HUES6 (cell line): ENCODE results near the gene MFSD6.

Source experiments
- H3K27ac ChIP-seq: 2 replicates; pipeline ENCODE4 v1.7.0; 2013; ENCODE audit warnings: low read depth, mild to moderate bottlenecking, low read length, inconsistent platforms
- H3K27me3 ChIP-seq: 2 replicates; pipeline ENCODE4 v1.6.1; 2013; ENCODE audit warnings: low read length; ENCODE audit not compliant: control insufficient read depth, insufficient read depth
- H3K36me3 ChIP-seq: 2 replicates; pipeline ENCODE4 v1.6.1; 2013; ENCODE audit warnings: low read length; ENCODE audit not compliant: control insufficient read depth, insufficient read depth
- H3K4me1 ChIP-seq: 2 replicates; pipeline ENCODE4 v1.6.1; 2013; ENCODE audit warnings: low read length; ENCODE audit not compliant: control insufficient read depth, insufficient read depth
- H3K4me3 ChIP-seq: 2 replicates; pipeline ENCODE4 v1.5.1; 2013; ENCODE audit warnings: low read depth, low read length
- H3K9ac ChIP-seq: one replicate; pipeline ENCODE4 v1.6.1; 2013; ENCODE audit warnings: mild to moderate bottlenecking, low read length
- H3K9me3 ChIP-seq: 2 replicates; pipeline ENCODE4 v1.6.1; 2013; ENCODE audit warnings: low read depth, low read length; ENCODE audit not compliant: control insufficient read depth, insufficient read depth

Gene MFSD6

DNA sequence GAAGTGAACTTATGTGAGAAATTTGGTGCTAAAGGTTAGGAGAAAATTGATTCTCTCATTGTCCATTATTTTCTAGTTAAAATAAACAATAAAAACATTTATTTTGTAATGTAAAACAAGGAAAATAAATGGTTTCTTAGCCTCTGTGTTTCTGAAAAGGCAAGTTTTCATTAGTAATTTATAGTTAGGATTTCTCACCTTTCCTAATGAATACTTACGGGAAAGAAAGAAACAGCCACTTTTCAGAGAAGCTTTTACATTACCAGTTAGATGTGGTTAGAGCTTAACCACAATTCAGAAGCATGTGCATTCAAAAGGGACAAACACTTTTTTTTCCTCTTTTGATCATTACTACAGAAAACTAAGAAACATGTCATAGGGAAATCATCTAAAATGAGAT lies 107.5 kb downstream of the MFSD6 start:
- no peak overlapping the region for H3K4me3 ChIP-seq
- H3K9me3 ChIP-seq = no peaks in the 10 kb centered on the region
- H3K4me1 ChIP-seq = no peaks in the 10 kb centered on the region
- no peak overlapping the region for H3K9ac ChIP-seq
- H3K27me3 ChIP-seq = no peaks in the 10 kb centered on the region
- no peak overlapping the region for H3K27ac ChIP-seq
- 0 out of 2 replicates have a peak, but pooled peaks cover 6% of the 10 kb centered on the region for H3K36me3 ChIP-seq

DNA sequence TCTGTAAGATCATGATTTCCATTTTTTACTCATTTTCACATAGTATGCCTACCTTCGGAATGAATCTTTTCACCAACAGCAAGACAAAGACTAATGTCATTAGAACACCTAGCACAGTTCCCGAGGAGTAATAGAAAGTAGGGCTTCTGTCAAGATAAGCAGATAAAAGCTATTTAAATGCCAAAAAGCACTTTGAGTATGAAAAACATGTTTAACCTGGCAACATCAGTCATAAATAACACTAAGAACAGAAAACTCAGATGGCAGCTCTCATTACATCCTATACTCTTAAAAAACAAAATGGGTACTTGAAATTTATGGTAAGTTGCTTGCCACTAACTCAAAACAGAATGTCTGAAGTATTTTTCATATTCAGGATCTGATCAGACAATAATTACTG lies 109.3 kb downstream of the MFSD6 start:
- H3K27ac ChIP-seq = no peak overlapping the region
- H3K36me3 ChIP-seq = 0 out of 2 replicates have a peak, but pooled peaks cover 6% of the 10 kb centered on the region
- H3K4me3 ChIP-seq = no peak overlapping the region
- H3K9me3 ChIP-seq = no peaks in the 10 kb centered on the region
- no peak overlapping the region for H3K9ac ChIP-seq
- no peaks in the 10 kb centered on the region for H3K27me3 ChIP-seq
- H3K4me1 ChIP-seq = no peaks in the 10 kb centered on the region

DNA sequence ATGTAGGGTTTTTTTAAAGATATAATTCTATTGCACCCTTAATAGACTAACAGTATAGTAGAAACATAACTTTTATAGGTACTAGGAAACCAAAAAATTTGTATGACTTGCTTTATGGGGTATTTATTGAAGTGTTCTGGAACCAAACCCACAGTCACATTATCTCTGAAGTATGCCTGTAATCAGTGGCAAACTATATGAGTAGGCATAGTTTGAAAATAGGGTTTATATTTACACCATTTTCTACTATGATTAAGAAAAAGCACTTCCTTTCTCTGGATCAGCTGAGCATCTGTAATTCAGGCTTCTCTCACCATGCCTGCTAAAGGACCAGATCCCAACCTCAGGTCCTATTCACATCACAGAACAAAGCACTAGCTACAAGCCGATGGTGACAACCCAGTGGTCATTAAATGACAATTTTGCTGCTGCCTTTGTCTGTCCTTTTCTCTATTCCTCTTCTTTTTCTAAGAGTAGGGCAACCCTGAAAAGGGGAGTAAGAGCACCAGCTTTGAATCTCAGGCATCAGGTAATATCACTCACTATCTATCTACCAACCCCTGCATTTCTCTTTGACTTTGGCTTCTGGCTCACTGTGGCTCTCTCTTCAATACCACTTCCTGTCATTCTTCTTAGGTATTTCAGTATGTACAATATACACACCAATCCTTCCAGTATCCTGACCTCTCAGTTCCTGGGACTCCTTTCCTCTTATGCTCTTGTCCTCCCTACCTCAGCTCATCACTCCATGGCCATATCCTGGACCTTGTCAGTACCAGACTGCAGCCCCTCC lies 112.0 kb downstream of the MFSD6 start:
- Histone ChIP-seq H3K9me3 (no peaks in the 10 kb centered on the region), H3K4me1 (no peaks in the 10 kb centered on the region), H3K36me3 (no peaks in the 10 kb centered on the region), H3K9ac (no peak overlapping the region), H3K27ac (no peak overlapping the region), H3K4me3 (no peak overlapping the region), H3K27me3 (no peaks in the 10 kb centered on the region)

DNA sequence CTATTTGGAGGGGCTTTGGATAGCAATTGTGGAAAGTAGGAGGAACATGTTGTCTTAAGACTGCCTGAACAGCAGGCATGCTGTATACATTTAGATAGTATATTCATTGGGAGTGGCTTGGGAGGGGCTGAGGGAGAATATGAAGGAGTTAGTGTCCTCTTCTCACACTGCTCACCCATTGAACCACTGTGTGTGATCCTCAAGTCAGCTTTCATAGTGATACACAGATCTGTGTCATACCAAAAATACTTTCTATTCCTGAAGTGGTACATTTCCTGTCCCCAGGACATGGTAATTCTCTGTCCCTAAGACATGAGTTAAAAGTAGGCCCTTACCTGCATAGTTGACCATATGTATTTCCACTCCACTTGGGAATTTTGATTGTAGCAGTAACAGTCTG lies 116.8 kb downstream of the MFSD6 start:
- no peak overlapping the region for H3K27ac ChIP-seq
- no peaks in the 10 kb centered on the region for H3K9me3 ChIP-seq
- H3K27me3 ChIP-seq = no peaks in the 10 kb centered on the region
- H3K36me3 ChIP-seq = no peaks in the 10 kb centered on the region
- no peak overlapping the region for H3K4me3 ChIP-seq
- H3K4me1 ChIP-seq = peaks cover 10% of the 10 kb centered on the region; the same call in 1 of the 2 replicates
- H3K9ac ChIP-seq = no peak overlapping the region

DNA sequence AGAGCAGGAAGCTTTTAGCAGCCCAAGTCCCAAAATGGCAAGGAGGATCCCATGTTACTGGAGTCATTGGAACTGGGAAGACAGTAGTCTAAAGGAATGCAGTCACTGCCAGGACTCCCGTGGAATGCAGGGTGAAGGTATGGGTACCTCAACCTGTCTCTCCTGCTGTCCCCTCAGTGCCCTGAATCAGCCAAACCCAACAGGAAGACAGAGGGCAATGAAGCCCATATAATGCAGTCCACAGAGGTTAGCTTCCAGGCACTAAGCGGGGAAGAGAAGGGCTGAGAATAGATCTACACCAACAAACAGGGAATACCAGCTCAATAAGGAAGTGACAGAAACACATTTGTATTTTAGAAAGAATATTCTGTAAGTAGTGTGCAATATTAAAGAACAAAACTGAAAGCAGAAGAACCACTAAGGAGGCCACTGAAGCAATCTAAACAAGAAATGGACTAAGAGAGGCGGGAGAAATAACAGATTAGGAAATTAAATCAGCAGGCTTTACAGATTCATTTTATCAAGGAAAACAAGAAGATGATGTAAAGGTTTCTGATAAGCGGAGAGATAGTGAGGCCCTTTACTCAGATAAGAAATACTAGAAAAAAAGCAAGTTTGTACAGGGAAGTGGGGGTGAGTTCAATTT lies 118.1 kb downstream of the MFSD6 start:
- H3K4me3 ChIP-seq = no peak overlapping the region
- no peak overlapping the region for H3K9ac ChIP-seq
- H3K27ac ChIP-seq = no peak overlapping the region
- no peaks in the 10 kb centered on the region for H3K27me3 ChIP-seq
- H3K9me3 ChIP-seq = no peaks in the 10 kb centered on the region
- H3K4me1 ChIP-seq = peaks cover 10% of the 10 kb centered on the region; the same call in 1 of the 2 replicates
- no peaks in the 10 kb centered on the region for H3K36me3 ChIP-seq

DNA sequence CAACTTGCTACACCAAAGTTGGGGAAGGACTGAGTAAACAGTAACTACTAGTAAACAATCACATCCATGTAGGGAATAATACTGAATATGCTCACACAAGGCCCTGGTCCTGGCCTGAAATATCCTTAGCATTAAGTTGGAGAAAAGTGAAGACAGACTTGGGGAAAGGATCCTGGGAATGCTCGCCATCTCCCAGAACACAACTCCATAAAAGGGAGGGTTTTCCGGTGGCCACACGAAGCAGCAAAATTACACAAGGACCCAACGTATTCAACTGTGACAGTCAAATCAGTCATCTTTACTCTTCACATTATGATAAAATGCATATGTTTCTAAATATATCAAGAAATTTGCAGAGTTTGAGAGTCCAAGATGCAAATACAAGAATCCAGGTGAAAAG lies 119.1 kb downstream of the MFSD6 start:
- H3K9ac ChIP-seq = no peak overlapping the region
- no peak overlapping the region for H3K27ac ChIP-seq
- no peak overlapping the region for H3K4me3 ChIP-seq
- peaks cover 10% of the 10 kb centered on the region; the same call in 1 of the 2 replicates for H3K4me1 ChIP-seq
- no peaks in the 10 kb centered on the region for H3K27me3 ChIP-seq
- no peaks in the 10 kb centered on the region for H3K36me3 ChIP-seq
- H3K9me3 ChIP-seq = no peaks in the 10 kb centered on the region

DNA sequence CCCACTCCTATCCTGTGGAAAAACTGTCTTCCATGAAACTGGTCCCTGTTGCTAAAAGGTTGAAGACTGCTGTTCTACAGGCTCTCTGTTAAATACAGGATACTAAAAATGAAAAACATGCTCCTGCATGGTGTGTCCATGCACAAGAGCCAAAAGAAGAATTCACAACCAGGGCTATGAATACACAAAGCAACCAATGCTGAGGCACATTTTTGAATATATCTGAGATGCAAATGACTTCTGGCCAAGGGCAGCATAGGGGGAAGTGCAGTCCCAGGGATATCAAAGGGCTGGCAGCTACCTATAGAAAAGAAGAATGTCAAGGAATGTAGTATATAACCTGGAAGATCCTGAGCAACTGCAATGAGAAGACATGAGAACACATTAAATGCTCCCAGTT lies 119.8 kb downstream of the MFSD6 start:
- Histone ChIP-seq H3K9ac (no peak overlapping the region), H3K27me3 (no peaks in the 10 kb centered on the region), H3K9me3 (no peaks in the 10 kb centered on the region), H3K27ac (no peak overlapping the region), H3K4me3 (no peak overlapping the region), H3K36me3 (no peaks in the 10 kb centered on the region), H3K4me1 (peaks cover 10% of the 10 kb centered on the region; the same call in 1 of the 2 replicates)

DNA sequence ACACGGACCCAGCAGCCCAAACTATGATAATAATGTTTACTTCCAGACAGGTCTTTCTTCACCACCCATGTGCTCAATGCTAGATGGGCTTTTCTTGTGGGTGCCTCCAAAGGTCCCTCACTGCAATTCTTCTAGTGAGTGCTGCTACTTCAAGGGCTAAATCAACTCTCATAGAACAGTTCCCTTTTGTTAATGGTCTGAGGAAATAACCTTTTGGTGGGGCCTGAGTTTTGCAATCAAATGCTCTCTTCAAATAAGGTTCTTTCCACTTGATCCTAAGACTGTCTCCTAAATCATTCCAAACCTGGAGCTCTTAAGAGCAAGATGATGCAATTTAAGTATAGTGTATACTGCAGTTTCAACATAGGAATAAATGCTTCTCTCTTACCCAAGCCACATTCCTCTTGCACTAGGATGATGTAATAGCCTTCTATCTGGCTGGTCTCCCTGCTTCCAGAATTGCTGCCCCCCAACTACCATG lies 120.4 kb downstream of the MFSD6 start:
- Histone ChIP-seq H3K27me3 (no peaks in the 10 kb centered on the region), H3K4me3 (no peak overlapping the region), H3K36me3 (no peaks in the 10 kb centered on the region), H3K9me3 (no peaks in the 10 kb centered on the region), H3K4me1 (peaks cover 10% of the 10 kb centered on the region; the same call in 1 of the 2 replicates), H3K27ac (no peak overlapping the region), H3K9ac (no peak overlapping the region)

DNA sequence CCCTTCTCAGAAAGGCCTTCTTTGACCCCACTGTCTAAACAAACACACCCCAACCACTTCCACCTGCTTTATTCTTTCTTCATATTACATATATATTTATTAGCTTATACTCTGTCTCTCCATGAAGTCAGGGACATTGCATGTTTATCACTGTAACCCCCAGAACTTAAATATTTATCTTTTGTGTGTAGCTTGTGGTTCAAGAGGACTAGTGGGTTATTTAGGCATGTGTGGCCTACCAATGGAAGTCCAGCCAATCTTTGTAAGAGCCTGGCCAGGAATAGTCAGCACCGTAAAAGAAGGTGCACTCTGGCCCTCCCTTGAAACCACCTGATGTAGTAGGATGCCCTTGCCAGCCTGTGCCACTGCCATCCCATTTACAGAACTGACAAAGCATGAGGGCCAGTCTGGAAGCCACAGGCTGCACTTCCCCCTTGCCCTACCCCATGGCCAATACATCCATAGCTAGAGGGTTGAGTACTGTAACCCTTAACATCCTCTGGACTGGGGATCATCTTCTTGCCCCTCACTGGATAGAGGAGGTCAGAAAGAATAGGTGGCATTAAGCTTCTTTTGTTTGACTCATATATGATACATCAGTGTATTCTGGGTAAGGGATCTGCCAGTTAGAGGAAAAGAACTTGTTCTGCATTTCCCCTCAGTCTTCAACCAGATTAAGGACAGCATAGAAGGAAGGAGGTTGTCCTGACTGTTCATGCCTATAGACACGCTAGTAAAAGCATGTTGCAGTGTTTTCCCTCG lies 121.5 kb downstream of the MFSD6 start:
- Histone ChIP-seq H3K4me3 (no peak overlapping the region), H3K9me3 (no peaks in the 10 kb centered on the region), H3K4me1 (peaks cover 15% of the 10 kb centered on the region), H3K9ac (no peak overlapping the region), H3K36me3 (no peaks in the 10 kb centered on the region), H3K27me3 (no peaks in the 10 kb centered on the region), H3K27ac (no peak overlapping the region)

DNA sequence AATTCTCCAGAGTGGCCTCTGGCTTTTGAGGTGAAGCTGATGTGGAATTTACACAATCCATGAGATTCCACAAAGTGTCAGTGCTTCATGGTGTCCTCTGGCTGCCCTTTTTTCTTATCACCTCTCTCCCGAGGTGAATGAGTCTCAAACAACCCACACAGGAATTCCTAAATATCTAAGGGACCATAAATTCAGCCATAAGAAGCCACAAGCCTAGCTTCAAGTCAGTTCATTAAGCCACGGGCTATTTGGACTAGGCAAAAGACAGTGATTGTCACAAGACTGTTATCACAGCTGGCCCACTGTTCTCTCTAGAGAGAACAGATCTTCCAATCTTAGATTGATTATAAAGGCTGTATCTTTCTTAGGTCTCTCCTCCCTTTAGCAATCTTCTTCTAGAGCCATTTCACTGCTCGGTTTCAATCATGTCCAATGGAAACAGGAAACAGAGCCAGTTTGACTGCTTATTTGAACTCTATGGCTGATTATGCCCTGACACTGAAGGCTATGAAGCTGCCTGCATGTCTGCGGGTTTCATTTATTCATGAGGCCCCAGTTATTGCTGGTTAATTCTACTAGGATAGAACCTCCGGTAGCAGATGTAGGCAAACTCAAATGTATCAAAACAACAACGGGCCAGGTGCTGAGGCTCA lies 122.2 kb downstream of the MFSD6 start:
- Histone ChIP-seq H3K9me3 (no peaks in the 10 kb centered on the region), H3K27me3 (no peaks in the 10 kb centered on the region), H3K4me3 (no peak overlapping the region), H3K4me1 (peaks cover 17% of the 10 kb centered on the region), H3K36me3 (no peaks in the 10 kb centered on the region), H3K27ac (no peak overlapping the region), H3K9ac (no peak overlapping the region)
